Stimulated activated CD4-positive, alpha-beta T cell treated with anti-CD3 and anti-CD28 coated beads, Interleukin-12 subunit alpha, Interleukin-12 subunit beta, amount 100 ng/mL, for 4 hours (primary cell): ENCODE measurements around the gene ASS1.

Experiments used
- DNase-seq: peaks from one replicate; pipeline ENCODE4 v3.0.0-alpha.2; 2020

The ASS1 gene

GRCh38 chr9:130500340-130501180 is 55.8 kb downstream of the ASS1 start:
- DNase-seq: no peak

- no peak for DNase-seq
Measured at GRCh38 chr9:130501639-130502038, 56.9 kb downstream of the ASS1 start.

- no peak for DNase-seq
Measured at GRCh38 chr9:130508218-130508617, 63.5 kb downstream of the ASS1 start.

GRCh38 chr9:130512199-130512598 is 67.4 kb downstream of the ASS1 start:
- DNase-seq: no peak

GRCh38 chr9:130513078-130513477 is 68.3 kb downstream of the ASS1 start:
- no peak for DNase-seq

- DNase-seq: no peak
Measured at GRCh38 chr9:130518233-130518632, 73.5 kb downstream of the ASS1 start.

- no peak for DNase-seq
Measured at GRCh38 chr9:130518943-130519799, 74.4 kb downstream of the ASS1 start.

GRCh38 chr9:130519927-130520326 is 75.2 kb downstream of the ASS1 start:
- no peak for DNase-seq

GRCh38 chr9:130521715-130522114 is 77.0 kb downstream of the ASS1 start:
- no peak for DNase-seq

- DNase-seq: no peak
Measured at GRCh38 chr9:130522233-130522808, 77.6 kb downstream of the ASS1 start.

- DNase-seq: no peak
Measured at GRCh38 chr9:130523921-130524320, 79.2 kb downstream of the ASS1 start.

- DNase-seq: no peak
Measured at GRCh38 chr9:130526193-130526853, 81.6 kb downstream of the ASS1 start.

- DNase-seq: no peak
Measured at GRCh38 chr9:130526854-130527650, 82.3 kb downstream of the ASS1 start.

- no peak for DNase-seq
Measured at GRCh38 chr9:130527651-130528310, 83.0 kb downstream of the ASS1 start.

- no peak for DNase-seq
Measured at GRCh38 chr9:130528674-130529073, 83.9 kb downstream of the ASS1 start.

GRCh38 chr9:130530938-130531337 is 86.2 kb downstream of the ASS1 start:
- DNase-seq: no peak

GRCh38 chr9:130531670-130532069 is 86.9 kb downstream of the ASS1 start:
- DNase-seq: no peak

GRCh38 chr9:130532426-130533080 is 87.8 kb downstream of the ASS1 start:
- no peak for DNase-seq

- no peak for DNase-seq
Measured at GRCh38 chr9:130535818-130536521, 91.2 kb downstream of the ASS1 start.

- DNase-seq: no peak
Measured at GRCh38 chr9:130536701-130537107, 91.9 kb downstream of the ASS1 start.
